ENCODE data around the gene STS.

DNA sequence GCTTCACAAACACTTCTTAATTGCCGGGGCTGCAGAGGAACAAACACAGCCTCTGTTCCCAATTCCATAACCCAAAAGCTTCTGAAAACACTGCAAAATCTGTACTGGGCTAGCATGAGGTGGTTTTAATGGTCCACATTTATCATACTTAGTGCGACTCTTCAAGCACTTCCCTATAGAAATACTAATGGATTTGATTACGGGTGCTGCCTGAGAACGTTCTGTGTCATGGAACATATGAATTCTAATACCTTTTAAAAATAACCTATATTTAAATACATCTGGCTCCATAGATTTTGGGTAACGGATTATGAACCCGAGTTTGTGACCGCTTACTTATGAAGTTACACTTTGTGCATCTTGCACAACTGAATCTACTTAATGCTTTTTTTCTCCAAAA lies 35.4 kb upstream of the STS start:
- no peak for TF ChIP-seq CTCF (IDR thresholded peaks at IDR 0.05; ENCODE audit: low read depth, low read length)
- no peak for TF ChIP-seq EZH2phosphoT487 (IDR thresholded peaks at IDR 0.05; ENCODE audit: low read depth)
